Activated naive CD4-positive, alpha-beta T cell treated with anti-CD3 and anti-CD28 coated beads for 36 hours (primary cell): Measurements from ENCODE around the gene KIAA1755. TPM values are rescaled to one million over a fixed set of nuclear protein-coding genes. Genes with fewer than 3 reads are reported as not detected.

Source experiments
- CTCF ChIA-PET: fragments of 350-600 bp; sonication (Branson Sonifier 250); formaldehyde crosslinking; loops from one replicate; lab custom pipeline; 2021; ENCODE audit warnings: antibody characterized with exemption; lab: Charles Lee
- DNase-seq: peaks from one replicate; pipeline ENCODE4 v3.0.0-alpha.2; 2020
- H3K27ac Mint-ChIP-seq: one replicate; pipeline ENCODE4 v1.8.0; 2021; ENCODE audit warnings: mild to moderate bottlenecking, mixed read lengths
- H3K27me3 Mint-ChIP-seq: one replicate; pipeline ENCODE4 v1.8.0; 2021; ENCODE audit warnings: low read depth, mixed read lengths
- H3K36me3 Mint-ChIP-seq: one replicate; pipeline ENCODE4 v1.8.0; 2021; ENCODE audit warnings: low read depth, mixed read lengths
- H3K4me1 Mint-ChIP-seq: one replicate; pipeline ENCODE4 v1.8.0; 2021; ENCODE audit warnings: low read depth, mixed read lengths
- H3K4me3 Mint-ChIP-seq: one replicate; pipeline ENCODE4 v1.8.0; 2021; ENCODE audit warnings: mild to moderate bottlenecking, moderate library complexity, mixed read lengths
- H3K9me3 Mint-ChIP-seq: one replicate; pipeline ENCODE4 v1.8.0; 2021; ENCODE audit warnings: mixed read lengths
- intact Hi-C: fragments of 100-400 bp; cut with micrococcal nuclease; formaldehyde crosslinking; loops from one replicate; pipeline ENCODE4 v1.15.1; 2023
- total RNA-seq, 2 experiments: library from RNA; stranded (reverse); gene quantifications; one replicate each; pipeline ENCODE4 v1.2.3, GENCODE V29; 2021

Gene KIAA1755
- total RNA-seq, 2 experiments from 2014 or later = not detected

GRCh38 chr20:38173237-38174156 lies 87.0 kb downstream of the KIAA1755 start:
- no peaks in the 10 kb centered on the region for H3K4me1 Mint-ChIP-seq
- no peaks in the 10 kb centered on the region for H3K9me3 Mint-ChIP-seq
- DNase-seq = no peak
- H3K36me3 Mint-ChIP-seq = no peaks in the 10 kb centered on the region
- H3K27me3 Mint-ChIP-seq = peaks cover 8% of the 10 kb centered on the region
- CTCF ChIA-PET = interaction anchor here (2.8 kb wide), 1 partner anchor 48 kb away, joined by 12 read pairs; no protein-coding TSS in a partner anchor
- no peak overlapping the region for H3K27ac Mint-ChIP-seq
- H3K4me3 Mint-ChIP-seq = no peak overlapping the region
- intact Hi-C loops = no loop called here

- no peaks in the 10 kb centered on the region for H3K36me3 Mint-ChIP-seq
- no peaks in the 10 kb centered on the region for H3K9me3 Mint-ChIP-seq
- DNase-seq = no peak
- CTCF ChIA-PET = interaction anchor here (2.8 kb wide), 1 partner anchor 49 kb away, joined by 12 read pairs; no protein-coding TSS in a partner anchor
- H3K4me3 Mint-ChIP-seq = no peak overlapping the region
- intact Hi-C loops = no loop called here
- H3K4me1 Mint-ChIP-seq = no peaks in the 10 kb centered on the region
- peaks cover 8% of the 10 kb centered on the region for H3K27me3 Mint-ChIP-seq
- no peak overlapping the region for H3K27ac Mint-ChIP-seq
Measured at GRCh38 chr20:38172408-38172807, 88.1 kb downstream of the KIAA1755 start.

GRCh38 chr20:38171675-38172043 lies 88.9 kb downstream of the KIAA1755 start:
- Mint-ChIP-seq H3K27ac (no peak overlapping the region), H3K9me3 (no peaks in the 10 kb centered on the region), H3K27me3 (peaks cover 8% of the 10 kb centered on the region), H3K36me3 (no peaks in the 10 kb centered on the region), H3K4me3 (no peak overlapping the region), H3K4me1 (no peaks in the 10 kb centered on the region)
- no peak for DNase-seq
- intact Hi-C loops = no loop called here
- CTCF ChIA-PET = no interaction called here

GRCh38 chr20:38170826-38171674 lies 89.5 kb downstream of the KIAA1755 start:
- H3K27ac Mint-ChIP-seq = no peak overlapping the region
- H3K36me3 Mint-ChIP-seq = no peaks in the 10 kb centered on the region
- no peaks in the 10 kb centered on the region for H3K9me3 Mint-ChIP-seq
- H3K4me1 Mint-ChIP-seq = no peaks in the 10 kb centered on the region
- no peak overlapping the region for H3K4me3 Mint-ChIP-seq
- intact Hi-C loops = no loop called here
- DNase-seq = no peak
- CTCF ChIA-PET = no interaction called here
- peaks cover 8% of the 10 kb centered on the region for H3K27me3 Mint-ChIP-seq

GRCh38 chr20:38170219-38170825 lies 90.2 kb downstream of the KIAA1755 start:
- H3K27ac Mint-ChIP-seq = no peak overlapping the region
- H3K36me3 Mint-ChIP-seq = no peaks in the 10 kb centered on the region
- no peak for DNase-seq
- H3K27me3 Mint-ChIP-seq = peaks cover 16% of the 10 kb centered on the region
- CTCF ChIA-PET = no interaction called here
- intact Hi-C loops = no loop called here
- H3K4me3 Mint-ChIP-seq = no peak overlapping the region
- H3K4me1 Mint-ChIP-seq = peaks cover 4% of the 10 kb centered on the region
- H3K9me3 Mint-ChIP-seq = no peaks in the 10 kb centered on the region

- no peaks in the 10 kb centered on the region for H3K9me3 Mint-ChIP-seq
- H3K27me3 Mint-ChIP-seq = peaks cover 19% of the 10 kb centered on the region
- H3K27ac Mint-ChIP-seq = no peak overlapping the region
- no peak overlapping the region for H3K4me3 Mint-ChIP-seq
- no peak for DNase-seq
- H3K4me1 Mint-ChIP-seq = peaks cover 5% of the 10 kb centered on the region
- no peaks in the 10 kb centered on the region for H3K36me3 Mint-ChIP-seq
- CTCF ChIA-PET = no interaction called here
- intact Hi-C loops = loop anchor here (5.0 kb wide), 3 partner anchors 97 to 607 kb away; partner anchors contain the start of gene VSTM2L
Measured at GRCh38 chr20:38169636-38170193, 90.8 kb downstream of the KIAA1755 start.

GRCh38 chr20:38168791-38169589 lies 91.5 kb downstream of the KIAA1755 start:
- Mint-ChIP-seq H3K4me1 (peaks cover 5% of the 10 kb centered on the region), H3K9me3 (no peaks in the 10 kb centered on the region), H3K4me3 (no peak overlapping the region), H3K27me3 (peaks cover 24% of the 10 kb centered on the region), H3K36me3 (no peaks in the 10 kb centered on the region), H3K27ac (no peak overlapping the region)
- DNase-seq = no peak
- intact Hi-C loops = loop anchor here (5.0 kb wide), 3 partner anchors 97 to 607 kb away; partner anchors contain the start of gene VSTM2L
- CTCF ChIA-PET = interaction anchor here (1.1 kb wide), 1 partner anchor 52 kb away, joined by 3 read pairs; no protein-coding TSS in a partner anchor

GRCh38 chr20:38167851-38168760 lies 92.4 kb downstream of the KIAA1755 start:
- Mint-ChIP-seq H3K4me1 (peaks cover 5% of the 10 kb centered on the region), H3K9me3 (no peaks in the 10 kb centered on the region), H3K27ac (no peak overlapping the region), H3K4me3 (no peak overlapping the region), H3K36me3 (no peaks in the 10 kb centered on the region), H3K27me3 (peaks cover 24% of the 10 kb centered on the region)
- no peak for DNase-seq
- intact Hi-C loops = loop anchor here (5.0 kb wide), 3 partner anchors 96 to 606 kb away; partner anchors contain the start of gene VSTM2L
- CTCF ChIA-PET = interaction anchor here (0.7 to 1.1 kb wide), 2 partner anchors 39 to 53 kb away, joined by 3 to 4 read pairs; no protein-coding TSS in a partner anchor

- H3K4me3 Mint-ChIP-seq = no peak overlapping the region
- H3K9me3 Mint-ChIP-seq = no peaks in the 10 kb centered on the region
- H3K27me3 Mint-ChIP-seq = peaks cover 29% of the 10 kb centered on the region
- no peaks in the 10 kb centered on the region for H3K36me3 Mint-ChIP-seq
- CTCF ChIA-PET = interaction anchor here (0.7 kb wide), 1 partner anchor 40 kb away, joined by 4 read pairs; no protein-coding TSS in a partner anchor
- H3K4me1 Mint-ChIP-seq = peaks cover 5% of the 10 kb centered on the region
- intact Hi-C loops = loop anchor here (5.0 kb wide), 3 partner anchors 95 to 605 kb away; partner anchors contain the start of gene VSTM2L
- H3K27ac Mint-ChIP-seq = no peak overlapping the region
- DNase-seq = no peak
Measured at GRCh38 chr20:38167328-38167850, 93.1 kb downstream of the KIAA1755 start.

- Mint-ChIP-seq H3K27ac (no peak overlapping the region), H3K4me1 (peaks cover 5% of the 10 kb centered on the region), H3K4me3 (no peak overlapping the region), H3K9me3 (no peaks in the 10 kb centered on the region), H3K36me3 (no peaks in the 10 kb centered on the region), H3K27me3 (peaks cover 28% of the 10 kb centered on the region)
- intact Hi-C loops = loop anchor here (5.0 kb wide), 3 partner anchors 94 to 604 kb away; partner anchors contain the start of gene VSTM2L
- no peak for DNase-seq
- CTCF ChIA-PET = interaction anchor here (0.8 to 1.3 kb wide), 4 partner anchors 53 to 264 kb away, joined by 3 to 7 read pairs (median 3); partner anchors contain the start of gene VSTM2L
Measured at GRCh38 chr20:38166703-38167233, 93.8 kb downstream of the KIAA1755 start.
